ENCODE data around the gene NLGN3. TPM values are rescaled to one million over a fixed set of nuclear protein-coding genes. Genes with fewer than 3 reads are reported as not detected.
A peak's percentile ranks its signal among the peaks of the same experiment; 100 is the strongest.

Gene NLGN3
- total and polyA plus RNA-seq, 2 donors (not counting 1 experiment from before 2014, with no cell fraction given), result 0.81 to 1.3 TPM

DNA sequence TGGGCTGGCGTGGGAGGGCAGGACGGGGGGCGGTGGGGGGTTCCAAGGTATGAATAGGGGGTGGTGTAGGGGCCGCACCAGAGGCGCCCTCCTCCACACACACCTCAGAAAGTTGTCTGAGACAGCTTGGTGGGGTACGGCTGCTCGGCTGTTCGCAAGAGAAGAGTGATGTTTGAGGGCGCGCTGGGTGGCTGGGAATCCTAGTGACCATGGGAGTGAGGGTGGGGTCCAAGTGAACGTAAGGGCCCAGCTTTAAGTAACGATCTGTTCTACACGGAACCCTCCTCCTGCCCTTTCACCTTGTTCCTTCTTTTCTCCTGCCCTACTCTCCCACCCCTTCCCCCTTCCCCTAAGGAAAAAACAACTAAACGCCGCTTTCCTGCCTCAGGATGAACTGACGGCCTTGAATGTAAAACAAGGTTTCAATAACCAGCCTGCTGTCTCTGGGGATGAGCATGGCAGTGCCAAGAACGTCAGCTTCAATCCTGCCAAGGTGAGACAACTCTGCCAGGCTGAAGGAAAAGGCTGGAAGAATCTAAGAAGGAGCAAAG lies 25.6 kb upstream of the NLGN3 start:
- peak overlapping the region; percentile 88 for H3K4me3 Mint-ChIP-seq
- peaks cover 0 to 32% of the 10 kb centered on the region in 2 experiments for H3K36me3 ChIP-seq (replicated peaks in 1 of 2; ENCODE audit: control extremely low read depth in 1 of 2, control insufficient read depth in 1 of 2, extremely low read depth in 1 of 2, insufficient read depth in 2 of 2, low read length in 1 of 2)
- no peaks in the 10 kb centered on the region for H3K27me3 Mint-ChIP-seq
- no peaks in the 10 kb centered on the region for H3K27me3 ChIP-seq (replicated peaks in 1 of 4; ENCODE audit: control extremely low read depth in 1 of 4, control insufficient read depth in 3 of 4, insufficient read depth in 4 of 4, low read length in 3 of 4)
- H3K4me1 Mint-ChIP-seq, result peaks cover 14% of the 10 kb centered on the region
- no peaks in the 10 kb centered on the region for H3K9me3 Mint-ChIP-seq (ENCODE audit: insufficient read depth)
- peak overlapping the region; percentile 80 for H2AFZ ChIP-seq (ENCODE audit: insufficient read depth, low read depth, low read length, poor library complexity, severe bottlenecking)
- WGBS (ENCODE audit: insufficient coverage), result 10% methylated on average over 4 of the region's 17 CpGs
- peak overlapping the region in 4 of 5 experiments; percentile 70 to 74 (median 73) for H3K4me3 ChIP-seq (ENCODE audit: control extremely low read depth in 1 of 5, extremely low read depth in 1 of 5, insufficient read depth in 1 of 5, low read depth in 2 of 5, low read length in 4 of 5)
- H3K27ac Mint-ChIP-seq, result peak overlapping the region; percentile 91
- H3K9me3 ChIP-seq (ENCODE audit: control extremely low read depth in 1 of 3, control insufficient read depth in 2 of 3, insufficient read depth in 1 of 3, low read length in 2 of 3), result no peaks in the 10 kb centered on the region
- H3K79me2 ChIP-seq (ENCODE audit: control insufficient read depth, insufficient read depth, low read length), result peaks cover 24% of the 10 kb centered on the region
- H3K27ac ChIP-seq (ENCODE audit: low read length in 2 of 2), result peak overlapping the region; percentile 85 to 90
- DNase-seq (no peak), ATAC-seq (ENCODE audit: low read depth) (no peak)
- ChIA-PET CTCF (interaction anchor here (1.2 to 3.0 kb wide), 5 partner anchors 10 to 23 kb away, joined by 3 to 25 read pairs (median 8); partner anchors contain the start of gene FOXO4), POLR2A (interaction anchor here (0.9 to 1.4 kb wide), 5 partner anchors 13 to 986 kb away, joined by 3 to 15 read pairs (median 5); partner anchors contain the start of genes CXorf65 and IGBP1)
- TF ChIP-seq, protein P1, sequence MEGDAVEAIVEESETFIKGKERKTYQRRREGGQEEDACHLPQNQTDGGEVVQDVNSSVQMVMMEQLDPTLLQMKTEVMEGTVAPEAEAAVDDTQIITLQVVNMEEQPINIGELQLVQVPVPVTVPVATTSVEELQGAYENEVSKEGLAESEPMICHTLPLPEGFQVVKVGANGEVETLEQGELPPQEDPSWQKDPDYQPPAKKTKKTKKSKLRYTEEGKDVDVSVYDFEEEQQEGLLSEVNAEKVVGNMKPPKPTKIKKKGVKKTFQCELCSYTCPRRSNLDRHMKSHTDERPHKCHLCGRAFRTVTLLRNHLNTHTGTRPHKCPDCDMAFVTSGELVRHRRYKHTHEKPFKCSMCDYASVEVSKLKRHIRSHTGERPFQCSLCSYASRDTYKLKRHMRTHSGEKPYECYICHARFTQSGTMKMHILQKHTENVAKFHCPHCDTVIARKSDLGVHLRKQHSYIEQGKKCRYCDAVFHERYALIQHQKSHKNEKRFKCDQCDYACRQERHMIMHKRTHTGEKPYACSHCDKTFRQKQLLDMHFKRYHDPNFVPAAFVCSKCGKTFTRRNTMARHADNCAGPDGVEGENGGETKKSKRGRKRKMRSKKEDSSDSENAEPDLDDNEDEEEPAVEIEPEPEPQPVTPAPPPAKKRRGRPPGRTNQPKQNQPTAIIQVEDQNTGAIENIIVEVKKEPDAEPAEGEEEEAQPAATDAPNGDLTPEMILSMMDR (IDR thresholded peaks at IDR 0.05), result no peak
- TF ChIP-seq EZH2 (IDR thresholded peaks at IDR 0.05; ENCODE audit: borderline replicate concordance, insufficient read depth, low read depth, low read length, poor library complexity, severe bottlenecking), result no peak
- intact Hi-C loops (cut with micrococcal nuclease), result loop anchor here (1.0 to 2.0 kb wide), 3 partner anchors 9 to 164 kb away; partner anchors contain the start of gene NONO
- peak overlapping the region; percentile 75 for H3K4me2 ChIP-seq (replicated peaks; ENCODE audit: low read depth, low read length, poor library complexity, severe bottlenecking)
- H3K4me1 ChIP-seq (ENCODE audit: control insufficient read depth in 2 of 2, insufficient read depth in 2 of 2, low read length in 2 of 2), result peaks cover 12 to 21% of the 10 kb centered on the region in 2 donors
- peak overlapping the region; percentile 79 for H3K9ac ChIP-seq (ENCODE audit: low read length)
- H4K20me1 ChIP-seq (ENCODE audit: control insufficient read depth, insufficient read depth, low read length, poor library complexity, severe bottlenecking), result no peaks in the 10 kb centered on the region

GRCh38 chrX:71128166-71128833 lies 16.3 kb upstream of the NLGN3 start:
- WGBS (ENCODE audit: insufficient coverage), result 97% methylated on average over 8 of the region's 12 CpGs
- TF ChIP-seq, protein P1 (IDR thresholded peaks at IDR 0.05), result no peak
- no peak for TF ChIP-seq EZH2 (IDR thresholded peaks at IDR 0.05; ENCODE audit: borderline replicate concordance, insufficient read depth, low read depth, low read length, poor library complexity, severe bottlenecking)
- Histone ChIP-seq H3K4me2 (replicated peaks; ENCODE audit: low read depth, low read length, poor library complexity, severe bottlenecking) (no peak overlapping the region), H3K9me3 (ENCODE audit: control extremely low read depth in 1 of 3, control insufficient read depth in 2 of 3, insufficient read depth in 1 of 3, low read length in 2 of 3) (no peaks in the 10 kb centered on the region), H3K36me3 (replicated peaks in 1 of 2; ENCODE audit: control extremely low read depth in 1 of 2, control insufficient read depth in 1 of 2, extremely low read depth in 1 of 2, insufficient read depth in 2 of 2, low read length in 1 of 2) (peaks cover 0 to 60% of the 10 kb centered on the region in 2 experiments), H3K27me3 (replicated peaks in 1 of 4; ENCODE audit: control extremely low read depth in 1 of 4, control insufficient read depth in 3 of 4, insufficient read depth in 4 of 4, low read length in 3 of 4) (no peaks in the 10 kb centered on the region), H2AFZ (ENCODE audit: insufficient read depth, low read depth, low read length, poor library complexity, severe bottlenecking) (no peak overlapping the region), H3K27ac (ENCODE audit: low read length in 2 of 2) (no peak overlapping the region), H3K9ac (ENCODE audit: low read length) (no peak overlapping the region), H4K20me1 (ENCODE audit: control insufficient read depth, insufficient read depth, low read length, poor library complexity, severe bottlenecking) (no peaks in the 10 kb centered on the region), H3K4me3 (ENCODE audit: control extremely low read depth in 1 of 5, extremely low read depth in 1 of 5, insufficient read depth in 1 of 5, low read depth in 2 of 5, low read length in 4 of 5) (no peak overlapping the region), H3K4me1 (ENCODE audit: control insufficient read depth in 2 of 2, insufficient read depth in 2 of 2, low read length in 2 of 2) (peaks cover 0 to 8% of the 10 kb centered on the region in 2 donors), H3K79me2 (ENCODE audit: control insufficient read depth, insufficient read depth, low read length) (no peaks in the 10 kb centered on the region)
- DNase-seq (no peak), ATAC-seq (ENCODE audit: low read depth) (no peak)
- ChIA-PET POLR2A (no interaction called here), CTCF (interaction anchor here (0.5 to 6.4 kb wide), 8 partner anchors 10 to 130 kb away, joined by 3 to 78 read pairs (median 8); partner anchors contain the start of genes FOXO4, IL2RG and MED12)
- H3K4me3 Mint-ChIP-seq, result no peak overlapping the region
- H3K9me3 Mint-ChIP-seq (ENCODE audit: insufficient read depth), result no peaks in the 10 kb centered on the region
- H3K4me1 Mint-ChIP-seq, result peaks cover 9% of the 10 kb centered on the region
- no peaks in the 10 kb centered on the region for H3K27me3 Mint-ChIP-seq
- intact Hi-C loops (cut with micrococcal nuclease), result no loop called here
- H3K27ac Mint-ChIP-seq, result no peak overlapping the region
